RWPE1 (cell line): ENCODE measurements around the gene FYTTD1.

Source experiments
- CTCF ChIA-PET: fragments of 350-600 bp; sonication (Branson Sonifier 250); formaldehyde crosslinking; extraction: SDS; loops from one replicate; lab custom pipeline; 2021; lab: Yijun Ruan, JAX
- POLR2A ChIA-PET: fragments of 400-600 bp; formaldehyde crosslinking; extraction: SDS; loops from one replicate; lab custom pipeline; 2020; ENCODE audit warnings: antibody characterized with exemption; ENCODE audit not compliant: low non-redundant PET; lab: Yijun Ruan, JAX
- DNase-seq: peaks from one replicate; pipeline ENCODE4 v3.0.0; 2012; ENCODE audit warnings: low spot score
- H3K27ac ChIP-seq: fragments of 450-650 bp; 2 replicates; pipeline ENCODE4 v1.5.1; 2017
- TF ChIP-seq, protein P1 (sequence below): fragments of 450-650 bp; conservative IDR thresholded peaks from 2 replicates; pipeline ENCODE4 v1.5.1; 2017; ENCODE audit warnings: low read depth, mild to moderate bottlenecking

The FYTTD1 gene

DNA sequence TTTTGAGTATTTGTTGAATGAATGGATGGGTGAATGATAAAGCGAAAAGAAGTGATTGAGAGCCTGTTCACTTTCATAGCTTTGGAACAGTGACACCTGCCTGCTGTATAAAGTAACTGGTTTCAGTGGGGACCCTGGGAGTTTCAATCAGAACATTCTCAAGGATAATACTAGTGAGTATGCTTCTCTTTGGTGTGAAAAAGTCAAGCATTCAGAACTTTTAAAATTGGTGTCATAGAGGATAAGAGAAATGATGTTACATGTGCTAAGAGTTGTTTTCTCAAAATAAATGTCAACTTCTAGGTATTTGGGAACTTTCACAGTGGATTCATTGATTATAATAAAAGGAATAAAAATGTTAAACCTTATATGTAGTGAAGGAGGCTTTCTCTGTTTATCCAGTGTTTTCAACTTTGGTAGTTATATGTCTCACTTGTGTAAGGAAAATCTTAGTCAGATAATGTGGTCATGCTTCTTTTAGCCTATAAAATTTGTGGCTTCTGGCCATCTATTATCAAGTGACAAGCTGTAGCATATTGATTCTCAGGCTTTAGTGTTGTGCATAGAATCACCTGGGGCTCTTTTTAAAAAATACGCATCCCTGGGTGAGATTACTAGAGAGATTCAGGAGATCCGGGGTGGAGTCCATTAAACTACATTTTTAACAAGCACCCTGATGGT, 53.2 kb downstream of the FYTTD1 start:
- no peak for DNase-seq
- ChIA-PET CTCF (no interaction called here), POLR2A (no interaction called here)
- TF ChIP-seq, protein P1, sequence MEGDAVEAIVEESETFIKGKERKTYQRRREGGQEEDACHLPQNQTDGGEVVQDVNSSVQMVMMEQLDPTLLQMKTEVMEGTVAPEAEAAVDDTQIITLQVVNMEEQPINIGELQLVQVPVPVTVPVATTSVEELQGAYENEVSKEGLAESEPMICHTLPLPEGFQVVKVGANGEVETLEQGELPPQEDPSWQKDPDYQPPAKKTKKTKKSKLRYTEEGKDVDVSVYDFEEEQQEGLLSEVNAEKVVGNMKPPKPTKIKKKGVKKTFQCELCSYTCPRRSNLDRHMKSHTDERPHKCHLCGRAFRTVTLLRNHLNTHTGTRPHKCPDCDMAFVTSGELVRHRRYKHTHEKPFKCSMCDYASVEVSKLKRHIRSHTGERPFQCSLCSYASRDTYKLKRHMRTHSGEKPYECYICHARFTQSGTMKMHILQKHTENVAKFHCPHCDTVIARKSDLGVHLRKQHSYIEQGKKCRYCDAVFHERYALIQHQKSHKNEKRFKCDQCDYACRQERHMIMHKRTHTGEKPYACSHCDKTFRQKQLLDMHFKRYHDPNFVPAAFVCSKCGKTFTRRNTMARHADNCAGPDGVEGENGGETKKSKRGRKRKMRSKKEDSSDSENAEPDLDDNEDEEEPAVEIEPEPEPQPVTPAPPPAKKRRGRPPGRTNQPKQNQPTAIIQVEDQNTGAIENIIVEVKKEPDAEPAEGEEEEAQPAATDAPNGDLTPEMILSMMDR: no peak
- no peak overlapping the region for H3K27ac ChIP-seq

DNA sequence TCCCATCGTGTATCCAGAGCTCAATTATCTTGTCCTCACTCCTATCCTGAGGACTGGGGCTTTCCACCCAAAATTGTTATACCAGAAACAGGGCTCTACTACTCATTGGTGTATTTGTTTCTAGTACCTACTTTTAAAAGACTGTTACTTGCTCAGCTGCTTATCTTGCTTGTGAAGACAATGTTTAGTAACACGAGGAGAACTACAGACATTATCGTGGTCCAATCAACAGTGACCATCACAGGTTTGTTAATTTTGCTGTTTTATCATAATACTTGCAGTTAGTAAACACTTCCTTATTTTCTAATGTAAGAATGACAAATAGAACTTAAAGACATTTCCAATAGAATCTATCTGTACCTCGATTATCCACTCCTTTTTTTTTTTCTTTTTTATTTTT, 54.8 kb downstream of the FYTTD1 start:
- CTCF ChIA-PET: no interaction called here
- DNase-seq: no peak
- TF ChIP-seq, protein P1: no peak
- no peak overlapping the region for H3K27ac ChIP-seq
- POLR2A ChIA-PET: no interaction called here

DNA sequence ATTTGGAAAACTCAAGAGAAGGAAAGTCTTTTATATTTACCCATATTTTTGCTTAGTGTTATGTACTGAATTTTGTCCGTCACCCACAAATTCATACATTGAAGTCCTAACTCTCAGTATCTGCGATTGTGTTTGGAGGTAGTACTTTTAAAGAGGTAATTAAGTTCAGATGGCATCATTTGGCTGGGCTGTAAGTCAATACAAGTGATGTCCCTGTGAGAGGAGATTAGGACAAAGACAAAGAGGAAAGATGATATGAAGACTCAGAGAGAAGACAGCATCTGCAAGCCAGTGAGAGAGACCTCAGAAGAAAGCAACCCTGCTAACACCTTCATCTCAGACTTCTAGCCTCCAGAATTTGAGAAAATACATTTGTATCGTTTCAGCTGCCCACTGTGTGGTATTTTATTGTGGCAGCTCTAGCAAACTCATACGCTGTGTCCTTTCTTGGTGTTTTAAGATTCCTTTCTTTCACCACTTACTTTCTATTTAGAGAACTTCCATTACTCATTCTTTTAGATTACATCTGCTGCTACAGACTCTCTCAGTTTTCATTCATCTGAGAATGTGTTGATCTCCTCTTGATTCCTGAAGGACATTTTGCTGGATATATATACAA, 58.4 kb downstream of the FYTTD1 start:
- H3K27ac ChIP-seq: no peak overlapping the region
- CTCF ChIA-PET: interaction anchor here (0.6 kb wide), 1 partner anchor 218 kb away, joined by 3 read pairs; no protein-coding TSS in a partner anchor
- POLR2A ChIA-PET: no interaction called here
- no peak for DNase-seq
- TF ChIP-seq, protein P1: no peak

DNA sequence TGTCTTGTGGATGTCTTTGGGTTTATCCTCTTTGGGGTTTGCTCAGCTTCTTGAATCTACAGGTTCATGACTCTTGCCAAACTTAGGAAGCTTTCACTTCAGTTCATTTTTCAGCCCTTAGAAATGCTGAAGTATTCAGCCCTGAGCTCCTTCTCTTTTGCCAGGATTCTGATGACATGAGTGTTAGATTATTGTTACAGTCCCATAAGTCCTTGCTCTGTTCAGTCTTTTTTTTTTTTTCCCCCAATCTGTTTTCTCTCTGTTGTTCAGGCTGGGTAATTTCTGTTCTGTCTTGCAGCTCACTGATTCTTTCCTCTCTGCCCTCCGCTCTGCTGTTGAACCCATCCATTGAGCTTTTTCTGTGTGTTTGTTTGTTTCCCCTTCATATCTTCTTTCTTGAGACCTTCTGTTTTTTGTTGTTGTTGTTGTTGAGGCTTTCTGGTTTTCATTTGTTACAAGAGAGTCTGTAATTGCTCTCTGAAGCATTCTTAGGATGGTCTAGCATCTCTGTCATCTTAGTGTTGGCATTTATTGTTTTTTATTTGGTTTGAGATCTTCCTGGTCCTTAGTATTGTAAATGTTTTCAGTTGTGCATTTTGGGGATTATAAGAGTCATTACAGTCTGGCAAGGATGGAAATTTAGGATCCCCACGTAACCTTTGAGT, 59.8 kb downstream of the FYTTD1 start:
- ChIA-PET POLR2A (no interaction called here), CTCF (interaction anchor here (0.6 kb wide), 2 partner anchors 16 to 79 kb away, joined by 3 to 8 read pairs; no protein-coding TSS in a partner anchor)
- DNase-seq: no peak
- no peak overlapping the region for H3K27ac ChIP-seq
- TF ChIP-seq, protein P1: no peak

DNA sequence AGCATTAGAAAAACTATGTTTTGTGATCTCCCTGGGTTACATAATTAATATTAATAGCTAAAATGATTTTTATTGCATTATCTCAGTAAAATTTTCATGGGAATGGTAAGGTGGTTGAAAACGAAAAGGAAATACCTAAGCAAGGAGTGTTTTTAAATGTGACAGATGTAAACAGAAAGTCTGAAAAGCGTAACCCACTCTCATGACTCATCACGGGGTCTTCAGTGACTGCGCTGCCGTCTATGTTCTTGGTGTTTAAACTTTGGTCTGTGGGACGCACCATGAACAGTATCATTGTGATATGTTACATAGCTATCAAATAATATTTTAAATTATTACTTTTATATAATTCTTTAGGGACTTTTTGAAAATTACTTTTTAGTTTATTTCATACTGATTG, 61.2 kb downstream of the FYTTD1 start:
- no peak overlapping the region for H3K27ac ChIP-seq
- CTCF ChIA-PET: no interaction called here
- POLR2A ChIA-PET: interaction anchor here (0.6 kb wide), 1 partner anchor 20 kb away, joined by 3 read pairs; the partner anchor contains the start of gene LRCH3
- TF ChIP-seq, protein P1: no peak
- DNase-seq: no peak

DNA sequence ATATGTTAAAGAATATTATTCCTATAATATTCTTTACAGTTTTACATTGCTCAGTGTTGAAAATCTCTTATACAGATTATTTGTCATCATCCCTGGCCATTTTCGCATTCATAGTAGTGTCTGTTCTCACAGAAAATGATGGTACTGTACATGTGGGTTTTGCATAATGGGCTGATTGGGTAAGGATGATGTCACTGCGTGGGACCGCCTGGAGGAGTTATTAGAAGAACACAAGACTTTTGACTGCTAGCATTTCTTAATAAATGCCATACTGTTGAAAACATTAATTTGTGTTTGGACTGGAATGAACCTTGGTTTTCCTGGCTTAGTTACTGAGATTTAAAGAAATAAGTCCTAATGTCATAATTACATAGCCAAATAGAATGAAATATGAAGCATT, 61.7 kb downstream of the FYTTD1 start:
- DNase-seq: no peak
- H3K27ac ChIP-seq: no peak overlapping the region
- CTCF ChIA-PET: no interaction called here
- TF ChIP-seq, protein P1: no peak
- POLR2A ChIA-PET: no interaction called here
